A172 (cell line): ENCODE measurements around the gene ARPC1A. TPM values are rescaled to one million over a fixed set of nuclear protein-coding genes. Genes with fewer than 3 reads are reported as not detected.

Experiments used
- DNase-seq: peaks from one replicate; pipeline ENCODE4 v3.0.0-alpha.2; 2015; ENCODE audit warnings: low spot score
- total RNA-seq: library from RNA; depleted of rRNA; stranded (reverse); fragments of >200 nt; shearing (Covaris generic); gene quantifications from 2 replicates; pipeline ENCODE4 v1.2.3, GENCODE V29; 2014

The ARPC1A gene
- total RNA-seq, 1 experiment from 2014 or later = 351 TPM

GRCh38 chr7:99387912-99388311, 62.2 kb downstream of the ARPC1A start:
- DNase-seq = no peak

- DNase-seq = no peak
These were observed 64.1 kb downstream of the ARPC1A start for GRCh38 chr7:99389772-99390171.

- no peak for DNase-seq
These were observed 65.4 kb downstream of the ARPC1A start for GRCh38 chr7:99390941-99391602.

- DNase-seq = no peak
These were observed 66.3 kb downstream of the ARPC1A start for GRCh38 chr7:99392046-99392445.

GRCh38 chr7:99392659-99393354, 67.1 kb downstream of the ARPC1A start:
- DNase-seq = no peak

- no peak for DNase-seq
These were observed 67.9 kb downstream of the ARPC1A start for GRCh38 chr7:99393355-99394187.

GRCh38 chr7:99394188-99394502, 68.4 kb downstream of the ARPC1A start:
- no peak for DNase-seq

- no peak for DNase-seq
These were observed 70.1 kb downstream of the ARPC1A start for GRCh38 chr7:99395616-99396327.

- DNase-seq = no peak
These were observed 71.0 kb downstream of the ARPC1A start for GRCh38 chr7:99396418-99397296.

GRCh38 chr7:99397297-99397983, 71.7 kb downstream of the ARPC1A start:
- no peak for DNase-seq

- DNase-seq = no peak
These were observed 73.3 kb downstream of the ARPC1A start for GRCh38 chr7:99398891-99399445.

GRCh38 chr7:99399597-99399996, 73.9 kb downstream of the ARPC1A start:
- no peak for DNase-seq

GRCh38 chr7:99402854-99403253, 77.2 kb downstream of the ARPC1A start:
- no peak for DNase-seq

- no peak for DNase-seq
These were observed 78.1 kb downstream of the ARPC1A start for GRCh38 chr7:99403764-99404163.

GRCh38 chr7:99404235-99404976, 78.7 kb downstream of the ARPC1A start:
- DNase-seq = peak; percentile 58

- DNase-seq = no peak
These were observed 79.3 kb downstream of the ARPC1A start for GRCh38 chr7:99404977-99405320.

- DNase-seq = no peak
These were observed 80.9 kb downstream of the ARPC1A start for GRCh38 chr7:99406557-99406956.

- peak; percentile 62 for DNase-seq
These were observed 82.2 kb downstream of the ARPC1A start for GRCh38 chr7:99407872-99408378.
